Fibroblast of peridontal ligament (primary cell): Measurements from ENCODE around the gene ZBTB8B.
A peak's percentile ranks its signal among the peaks of the same experiment; 100 is the strongest.
"Not testable (repeated sequence)": the region's sequence is repeated elsewhere in the genome, so short reads cannot be mapped to it uniquely, and the experiment has no call there.

Source experiments
- DNase-seq: peaks from one replicate; pipeline ENCODE4 v3.0.0-alpha.2; 2010; ENCODE audit errors: extremely low read depth

Gene ZBTB8B

DNA sequence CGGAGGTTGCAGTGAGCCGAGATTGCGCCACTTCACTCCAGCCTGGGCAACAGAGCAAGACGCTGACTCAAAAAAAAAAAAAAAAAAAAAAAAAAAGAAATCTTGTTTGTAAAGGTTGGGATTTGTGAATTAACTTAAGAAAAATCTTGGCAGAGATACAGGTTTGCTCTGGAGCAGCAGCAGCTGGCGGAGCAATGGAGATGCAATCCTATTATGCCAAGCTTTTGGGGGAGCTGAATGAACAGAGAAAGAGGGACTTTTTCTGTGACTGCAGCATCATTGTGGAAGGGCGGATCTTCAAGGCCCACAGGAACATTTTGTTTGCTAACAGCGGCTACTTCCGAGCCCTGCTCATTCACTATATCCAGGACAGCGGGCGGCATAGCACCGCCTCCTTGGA, 5.6 kb downstream of the ZBTB8B start:
- peak; percentile 5 for DNase-seq

DNA sequence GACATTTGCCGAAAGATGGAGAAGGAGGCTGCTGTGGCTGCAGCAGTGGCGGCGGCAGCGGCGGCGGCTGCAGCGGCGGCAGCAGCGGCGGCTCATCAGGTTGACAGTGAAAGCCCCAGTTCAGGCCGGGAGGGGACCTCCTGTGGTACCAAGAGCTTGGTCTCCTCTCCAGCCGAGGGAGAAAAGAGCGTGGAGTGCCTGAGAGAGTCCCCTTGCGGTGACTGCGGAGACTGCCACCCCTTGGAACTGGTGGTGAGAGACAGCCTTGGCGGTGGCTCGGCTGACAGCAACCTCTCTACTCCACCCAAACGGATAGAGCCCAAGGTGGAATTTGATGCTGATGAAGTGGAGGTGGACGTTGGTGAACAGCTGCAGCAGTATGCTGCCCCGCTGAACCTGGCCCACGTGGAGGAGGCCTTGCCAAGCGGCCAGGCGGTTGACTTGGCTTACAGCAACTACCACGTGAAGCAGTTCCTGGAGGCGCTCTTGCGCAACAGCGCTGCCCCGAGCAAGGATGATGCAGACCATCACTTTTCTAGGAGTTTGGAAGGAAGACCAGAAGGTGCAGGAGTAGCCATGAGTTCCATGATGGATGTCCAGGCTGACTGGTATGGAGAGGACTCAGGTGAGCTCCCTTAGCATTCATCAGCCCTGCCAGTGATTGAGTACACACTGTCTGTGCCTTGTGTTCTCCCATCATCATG, 6.3 kb downstream of the ZBTB8B start:
- DNase-seq = no peak

DNA sequence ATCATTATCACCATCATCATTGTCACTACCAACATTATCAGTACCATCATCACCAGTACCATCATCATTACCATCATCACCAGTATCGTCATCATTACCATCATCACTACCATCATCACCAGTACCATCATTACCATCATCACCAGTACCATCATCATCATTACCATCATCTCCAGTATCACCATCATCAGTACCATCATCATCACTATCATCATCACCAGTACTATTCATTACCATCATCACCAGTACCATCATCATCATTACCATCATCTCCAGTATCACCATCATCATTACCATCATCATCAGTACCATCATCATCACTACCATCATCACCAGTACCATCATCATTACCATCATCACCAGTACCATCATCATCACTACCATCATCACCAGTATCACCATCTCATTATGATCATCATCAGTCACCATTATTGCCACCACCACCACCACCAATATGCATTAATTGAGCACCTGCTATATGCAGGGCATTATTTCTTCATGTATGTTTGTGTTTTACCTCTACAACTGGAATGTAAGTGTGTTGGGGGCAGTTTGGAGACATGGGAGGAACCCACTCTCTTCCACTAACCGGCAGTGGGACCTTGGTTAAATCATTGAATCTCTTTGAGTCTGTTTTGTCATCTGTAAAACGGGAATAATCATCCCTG, 7.0 kb downstream of the ZBTB8B start:
- DNase-seq = no peak

DNA sequence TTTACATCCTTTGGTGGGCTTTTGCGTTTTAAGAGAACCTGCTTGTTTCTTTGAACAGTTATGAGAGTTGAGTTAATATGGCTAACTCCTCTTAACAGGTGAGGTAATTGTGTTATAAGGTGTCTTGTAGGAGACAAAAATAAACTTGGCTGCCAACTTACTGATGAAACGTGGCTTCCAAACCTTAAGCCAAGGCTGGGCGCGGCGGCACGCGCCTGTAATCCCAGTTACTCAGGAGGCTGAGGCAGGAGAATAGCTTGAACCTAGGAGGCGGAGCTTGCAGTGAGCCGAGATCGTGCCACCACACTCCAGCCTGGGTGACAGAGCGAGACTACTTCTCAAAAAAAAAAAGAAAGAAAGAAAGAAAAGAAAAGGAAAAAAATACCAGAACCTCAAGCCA, 8.1 kb downstream of the ZBTB8B start:
- DNase-seq = not testable (repeated sequence)

- DNase-seq = no peak
These were observed 10.1 kb downstream of the ZBTB8B start for GRCh38 chr1:32474954-32475353.

DNA sequence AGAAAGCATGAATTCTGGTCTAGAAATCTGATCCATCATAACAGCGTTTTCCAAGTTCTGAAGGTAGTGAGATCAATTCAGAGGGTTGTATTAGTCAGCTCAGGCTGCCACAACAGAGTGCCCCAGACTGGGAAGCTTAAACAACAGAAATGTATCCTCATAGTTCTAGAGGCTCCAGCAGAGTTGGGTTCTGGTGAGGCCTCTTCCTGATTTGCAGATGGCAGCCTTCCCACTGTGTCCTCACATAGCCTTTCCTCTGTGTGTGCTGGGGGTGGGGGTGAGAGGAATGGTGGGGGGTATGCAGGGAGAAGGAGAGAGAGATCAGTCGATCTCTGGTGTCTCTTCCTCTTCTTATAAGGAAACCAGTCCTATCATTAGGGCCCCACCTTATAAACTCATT, 15.1 kb downstream of the ZBTB8B start:
- DNase-seq = peak; percentile 4

DNA sequence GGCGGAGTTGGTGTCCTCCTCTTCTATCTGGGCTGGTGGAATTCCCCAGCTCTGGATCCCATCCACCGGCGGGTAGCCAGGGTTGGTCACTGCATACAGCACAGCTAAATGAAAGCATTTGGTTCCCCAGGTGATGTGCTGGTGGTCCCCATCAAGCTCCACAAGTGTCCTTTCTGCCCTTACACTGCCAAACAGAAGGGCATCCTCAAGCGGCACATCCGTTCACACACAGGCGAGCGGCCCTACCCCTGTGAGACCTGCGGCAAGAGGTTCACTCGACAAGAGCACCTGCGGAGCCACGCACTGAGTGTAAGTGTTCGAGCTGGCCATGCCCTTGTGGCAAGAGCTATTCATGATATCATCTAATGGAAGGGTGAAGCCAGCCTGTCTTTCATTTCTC, 15.9 kb downstream of the ZBTB8B start:
- DNase-seq = no peak

- not testable (repeated sequence) for DNase-seq
These were observed 16.9 kb downstream of the ZBTB8B start for GRCh38 chr1:32481788-32482187.

DNA sequence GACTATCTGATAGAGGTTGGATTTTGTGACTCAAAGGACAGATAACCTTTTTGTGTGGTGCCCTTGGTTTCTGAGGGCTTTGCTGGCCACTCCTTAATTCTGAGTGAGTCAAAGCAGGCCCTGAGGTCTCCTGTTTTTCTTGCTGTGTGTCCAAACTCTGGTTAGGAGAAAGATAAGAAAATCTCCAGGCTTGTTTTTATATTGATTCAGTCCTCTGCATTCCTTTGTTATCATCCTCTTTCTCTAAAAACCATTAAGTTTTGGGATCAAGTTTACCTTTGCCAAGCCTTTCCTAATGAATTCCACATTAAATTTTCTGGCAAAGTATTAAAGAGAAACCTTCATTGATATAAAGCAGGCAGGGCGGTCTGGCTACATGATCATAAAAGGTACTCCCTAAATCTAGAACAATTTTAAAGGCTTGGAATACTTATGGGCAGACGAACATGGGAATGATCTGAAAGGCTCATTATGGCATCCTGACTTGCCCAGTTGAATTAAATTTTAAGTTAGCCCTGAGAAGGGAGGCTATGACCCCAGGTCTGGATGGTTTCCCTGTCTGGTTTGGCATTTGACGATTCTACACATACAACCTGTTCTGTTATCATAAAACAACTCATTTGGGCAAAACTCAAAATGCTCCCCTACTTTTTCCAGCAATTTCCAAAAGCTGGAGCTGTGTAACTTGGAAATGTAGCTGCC, 20.8 kb downstream of the ZBTB8B start:
- DNase-seq = no peak

GRCh38 chr1:32486463-32487113, 21.7 kb downstream of the ZBTB8B start:
- DNase-seq = no peak

- no peak for DNase-seq
These were observed 22.3 kb downstream of the ZBTB8B start for GRCh38 chr1:32487182-32487581.

- no peak for DNase-seq
These were observed 25.0 kb downstream of the ZBTB8B start for GRCh38 chr1:32489774-32490454.

- DNase-seq = no peak
These were observed 26.5 kb downstream of the ZBTB8B start for GRCh38 chr1:32491386-32491785.

DNA sequence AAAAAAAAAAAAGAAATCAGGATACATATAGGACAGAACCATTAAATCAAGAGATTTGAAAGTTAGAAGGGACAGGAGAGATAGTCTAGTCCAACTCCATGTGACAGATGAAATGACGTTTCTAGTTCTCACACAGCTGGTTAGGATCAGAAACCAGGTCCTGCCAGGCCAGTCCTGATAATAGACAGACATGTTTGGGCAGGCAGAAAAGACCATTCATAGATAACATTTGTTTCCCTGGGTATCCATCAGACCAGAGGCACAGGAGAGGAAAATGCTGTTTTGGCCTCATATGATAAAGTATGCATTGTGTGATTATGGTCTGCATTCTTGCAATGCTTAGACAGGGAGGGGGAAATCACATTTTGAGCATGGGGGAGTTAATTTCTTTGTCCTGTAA, 29.3 kb downstream of the ZBTB8B start:
- no peak for DNase-seq

DNA sequence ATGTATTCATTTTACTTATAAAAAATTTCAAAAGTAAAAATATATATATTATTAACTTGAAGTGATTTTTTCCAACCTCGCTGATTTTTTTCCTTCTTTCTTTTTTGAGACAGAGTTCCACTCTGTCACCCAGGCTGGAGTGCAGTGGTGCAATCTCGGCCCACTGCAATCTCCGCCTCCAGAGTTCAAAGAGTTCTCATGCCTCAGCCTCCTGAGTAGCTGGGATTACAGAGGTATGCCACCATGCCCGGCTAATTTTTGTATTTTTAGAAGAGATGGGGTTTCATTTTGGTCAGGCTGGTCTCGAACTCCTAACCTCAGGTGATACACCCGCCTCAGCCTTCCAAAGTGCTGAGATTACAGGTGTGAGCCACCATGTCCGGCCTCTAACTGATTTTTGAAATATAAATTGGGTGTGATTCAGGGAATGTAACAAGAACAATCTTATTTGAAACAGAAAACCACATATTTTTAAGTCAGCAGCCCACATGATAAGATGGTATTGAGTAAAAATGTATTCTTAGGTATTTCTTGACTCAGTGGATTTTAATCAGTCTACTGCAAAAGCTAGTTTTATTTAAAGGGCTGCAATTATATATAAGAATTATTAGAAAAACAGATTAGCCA, 30.0 kb downstream of the ZBTB8B start:
- DNase-seq = no peak

GRCh38 chr1:32496127-32496526, 31.3 kb downstream of the ZBTB8B start:
- DNase-seq = peak; percentile 13

DNA sequence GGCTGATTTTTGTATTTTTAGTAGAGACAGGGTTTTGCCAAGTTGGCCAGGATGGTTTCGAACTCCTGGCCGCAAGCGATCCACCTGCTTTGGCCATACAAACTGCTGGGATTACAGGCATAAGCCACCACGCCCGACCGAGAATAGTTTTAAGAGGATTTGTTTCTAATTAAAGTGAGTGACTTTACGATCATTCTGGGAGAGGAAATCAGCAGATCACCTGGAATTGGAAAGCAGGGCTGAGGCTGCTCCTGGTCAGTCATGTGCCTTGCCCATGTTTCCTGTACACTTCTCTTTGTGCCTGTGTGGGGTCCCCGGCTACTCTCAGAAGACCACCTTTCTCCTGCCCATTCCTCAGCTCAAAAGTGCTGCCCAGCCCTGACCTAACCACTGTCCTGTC, 33.9 kb downstream of the ZBTB8B start:
- DNase-seq = no peak

DNA sequence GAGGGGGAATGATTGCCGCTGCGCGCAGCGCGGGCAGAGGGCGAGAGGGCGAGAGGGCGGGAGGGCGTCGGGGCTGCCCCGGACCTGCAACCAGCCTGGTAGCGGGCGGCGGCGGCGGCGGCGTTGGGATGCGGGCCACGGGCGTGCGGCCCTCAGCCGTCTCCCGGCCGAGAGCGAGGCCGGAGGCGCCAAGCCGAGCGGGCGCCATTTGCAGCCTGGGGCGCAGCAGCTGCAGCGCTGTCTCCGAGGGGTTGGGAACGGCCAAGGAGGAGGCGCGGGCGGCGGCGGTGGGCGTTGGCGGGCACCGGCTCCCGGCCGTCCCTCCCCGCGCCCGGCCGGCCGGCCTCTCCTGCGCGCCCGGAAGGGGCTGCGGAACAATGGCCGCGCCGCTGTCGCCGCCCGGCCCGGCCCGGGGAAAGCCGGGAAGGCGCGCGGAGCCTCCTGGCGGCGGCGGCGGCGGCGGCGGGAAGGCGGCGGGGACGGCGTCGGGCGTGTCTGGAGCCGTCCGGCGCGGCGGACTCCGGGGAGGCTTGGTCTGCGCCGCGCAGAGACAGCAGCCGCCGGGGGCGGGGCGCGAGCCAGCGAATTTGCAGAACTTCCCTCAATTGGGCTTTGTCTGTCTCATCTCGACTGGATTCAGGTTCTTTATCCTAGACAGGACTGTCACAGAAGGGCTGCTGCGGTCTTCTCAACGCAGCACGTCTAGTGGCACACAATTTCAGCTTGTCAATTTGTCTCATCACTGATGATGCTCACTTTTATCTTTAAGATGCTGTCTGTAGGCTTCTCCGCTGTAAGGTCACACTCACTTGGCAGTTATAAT, 35.7 kb downstream of the ZBTB8B start:
- peak; percentile 45 for DNase-seq

- no peak for DNase-seq
These were observed 37.0 kb downstream of the ZBTB8B start for GRCh38 chr1:32501865-32502264.

DNA sequence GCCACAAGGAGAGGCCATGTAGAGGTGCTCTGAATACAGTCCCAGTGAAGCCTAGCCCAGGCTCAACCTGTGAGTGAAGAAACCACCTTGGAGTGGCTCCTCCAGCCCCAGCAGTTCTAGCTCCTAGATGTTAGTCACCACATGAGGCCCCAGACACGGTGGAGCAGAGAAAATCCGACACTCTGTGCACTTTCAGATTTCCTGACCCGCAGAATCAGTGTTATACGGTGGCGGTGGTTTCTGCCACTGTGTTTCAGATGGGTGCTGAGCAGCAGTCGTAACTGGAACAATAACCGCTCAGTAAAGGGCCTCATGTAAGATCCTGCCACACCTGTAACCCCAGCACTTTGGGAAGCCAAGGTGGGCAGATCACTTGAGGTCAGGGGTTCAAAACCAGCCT, 38.3 kb downstream of the ZBTB8B start:
- no peak for DNase-seq

- no peak for DNase-seq
These were observed 42.1 kb downstream of the ZBTB8B start for GRCh38 chr1:32507021-32507420.
